AML-193 (cell line): ENCODE data around the gene IGFBP5.

Source experiments
- DNase-seq, 2 experiments: peaks; one replicate each; lab custom pipeline; 2025; lab: John Stamatoyannopoulos, UW

IGFBP5 gene

DNA sequence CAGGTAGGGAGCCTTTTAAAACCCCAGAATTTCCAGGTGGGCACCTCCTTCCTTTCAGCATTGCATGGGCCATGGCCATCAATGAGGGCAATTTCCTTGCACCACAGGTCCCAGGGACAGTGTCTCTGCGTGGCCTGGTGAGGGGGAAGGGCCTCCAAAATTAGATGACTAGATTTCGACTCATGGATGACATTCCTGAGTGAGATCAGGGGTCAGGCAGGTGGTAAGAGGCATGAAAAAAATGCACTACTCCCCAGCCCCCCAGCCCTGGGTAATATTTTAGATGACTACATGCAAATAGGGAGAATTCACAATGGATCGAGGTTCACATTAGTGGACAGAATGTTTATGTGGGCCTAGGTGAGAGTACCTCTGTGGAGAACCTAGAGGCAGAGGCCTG is 19.0 kb upstream of the IGFBP5 start:
- DNase-seq, result no peak

DNA sequence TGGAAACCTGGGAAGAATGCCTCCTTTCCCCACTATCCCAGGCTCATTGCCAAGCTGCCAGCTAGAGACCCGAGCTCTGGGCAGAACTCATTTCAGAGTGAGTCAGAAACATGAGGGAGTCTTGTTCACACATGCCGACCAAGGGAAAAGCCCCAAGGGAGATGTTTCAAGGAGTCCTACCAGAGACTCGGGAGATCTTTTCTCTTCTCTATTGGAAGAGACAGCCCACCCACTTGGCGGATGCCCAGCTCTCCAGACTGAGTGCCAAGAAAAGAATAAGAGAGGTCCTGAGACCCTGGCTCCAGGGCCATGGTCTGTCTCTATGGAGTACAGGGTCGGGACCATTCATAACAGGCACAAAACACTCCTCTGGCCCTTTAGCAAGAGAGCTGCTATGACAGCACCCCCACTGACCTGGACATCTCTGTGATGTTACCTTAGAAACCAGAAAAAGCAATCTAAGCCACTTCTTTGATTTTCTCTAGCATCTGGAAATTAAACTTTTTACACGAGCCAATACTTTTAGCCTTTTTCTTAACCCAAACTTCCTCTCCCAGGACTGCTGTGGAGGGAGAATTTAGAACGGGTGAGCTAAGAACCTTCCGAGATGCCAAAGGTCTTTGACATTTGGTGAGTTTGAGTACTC is 18.5 kb upstream of the IGFBP5 start:
- DNase-seq, result no peak

DNA sequence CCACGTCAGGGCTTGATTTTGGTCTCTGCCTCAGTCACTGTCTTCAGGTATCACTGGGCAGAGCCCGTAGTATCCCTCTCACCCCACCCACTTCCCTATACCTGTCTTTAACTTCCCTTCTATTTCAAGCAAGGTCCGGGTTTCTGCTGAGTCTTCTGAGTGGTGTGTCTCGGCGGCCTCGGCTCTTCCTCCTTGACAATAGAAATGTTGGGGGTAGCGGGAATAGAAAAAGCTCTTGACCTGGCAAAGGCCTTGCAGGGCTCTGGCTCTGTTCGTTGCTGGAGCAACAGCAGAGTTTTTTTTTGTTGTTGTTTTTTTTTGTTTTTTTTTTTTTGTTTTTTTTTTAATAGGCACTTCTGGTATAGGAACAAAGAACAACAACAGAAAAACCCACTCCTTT is 16.0 kb upstream of the IGFBP5 start:
- DNase-seq, result no peak

DNA sequence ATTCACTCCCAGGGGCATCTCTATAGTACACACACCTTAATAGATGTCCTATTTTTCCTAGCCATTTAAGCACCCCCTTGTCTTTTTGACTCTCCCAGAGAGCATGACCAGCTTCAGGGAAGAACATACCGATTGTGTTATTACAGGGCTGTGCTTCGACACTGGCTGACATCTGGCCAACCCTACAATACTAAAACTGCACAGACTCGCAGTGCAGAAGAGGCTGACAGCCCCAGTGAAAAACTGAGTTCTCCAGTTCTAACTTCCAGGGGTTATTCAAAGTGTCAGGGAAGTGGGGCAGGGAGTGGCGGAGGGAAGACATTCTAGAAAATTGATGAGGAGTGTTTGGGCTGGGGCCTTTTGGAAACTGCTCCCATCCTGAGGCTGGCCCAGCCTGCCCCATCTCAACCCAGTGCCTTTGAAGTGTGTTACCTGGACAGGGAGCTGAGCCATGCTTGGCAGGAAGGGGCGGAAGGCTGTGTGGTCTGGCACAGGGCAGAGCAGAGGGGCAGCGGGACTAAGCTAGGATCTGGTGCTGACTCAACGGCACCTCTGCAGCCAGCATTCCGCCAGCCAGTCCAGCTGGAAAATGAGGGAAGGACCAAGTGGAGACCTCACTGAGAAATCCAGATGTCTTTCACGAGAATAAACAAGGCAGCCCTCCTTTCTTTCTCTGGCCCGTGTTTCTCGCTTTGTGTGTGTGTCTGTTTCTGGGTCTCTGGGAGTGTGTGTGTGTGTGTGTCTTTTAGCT is 15.4 kb upstream of the IGFBP5 start:
- no peak for DNase-seq

DNA sequence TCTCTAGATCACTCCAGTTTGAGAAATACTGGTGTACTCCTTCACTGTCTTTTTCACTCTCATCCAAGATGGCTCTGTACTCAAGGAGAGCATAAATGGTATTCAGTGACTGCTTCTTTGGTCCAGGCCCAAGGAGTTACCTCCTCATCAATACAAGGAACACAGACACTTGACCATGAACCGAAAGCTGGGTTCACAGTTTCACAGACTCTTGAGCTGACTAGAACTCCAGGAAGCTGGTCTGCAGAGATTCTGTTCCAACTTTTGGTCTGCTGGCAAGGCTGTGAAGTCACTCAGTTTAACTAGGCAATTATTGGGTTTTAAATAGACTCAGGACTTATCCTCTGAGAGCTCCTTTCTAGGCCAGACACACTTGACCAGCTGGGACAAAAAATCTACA is 7.4 kb upstream of the IGFBP5 start:
- no peak for DNase-seq

DNA sequence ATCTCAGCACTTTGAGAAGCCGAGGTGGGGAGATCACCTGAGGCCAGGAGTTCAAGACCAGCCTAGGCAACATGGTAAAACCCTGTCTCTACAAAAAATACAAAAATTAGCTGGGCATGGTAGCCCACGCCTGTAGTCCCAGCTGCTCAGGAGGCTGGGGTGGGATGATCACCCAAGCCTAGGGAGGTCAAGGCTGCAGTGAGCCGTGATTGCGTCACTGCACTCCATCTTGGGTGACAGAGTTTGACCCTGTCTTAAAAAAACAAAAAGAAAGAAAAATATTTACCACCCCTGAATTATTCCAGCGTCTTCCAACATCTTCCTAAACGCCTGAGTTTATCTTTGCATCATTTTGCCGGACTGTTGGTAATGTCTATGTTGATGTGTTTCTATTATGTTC is 6.2 kb upstream of the IGFBP5 start:
- DNase-seq, result no peak

DNA sequence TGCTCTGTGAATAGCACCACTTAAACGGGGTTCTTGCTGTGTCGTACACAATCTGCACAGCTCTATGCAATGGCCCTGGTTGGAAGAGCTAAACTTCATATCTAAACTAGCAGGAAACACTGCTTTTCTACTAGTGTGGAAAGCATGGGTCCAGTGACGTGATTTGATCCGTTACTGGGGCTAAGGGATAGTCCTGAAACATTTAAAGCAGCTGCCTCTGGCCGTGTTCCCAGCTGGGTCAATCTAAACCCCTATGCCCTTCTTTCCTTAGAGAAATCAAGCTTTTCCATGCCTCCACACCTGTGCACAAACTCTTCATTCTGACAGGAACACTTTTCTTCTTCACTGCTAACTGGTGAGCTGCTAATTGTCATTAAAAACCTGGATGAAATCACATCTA is 5.4 kb upstream of the IGFBP5 start:
- DNase-seq, result no peak

DNA sequence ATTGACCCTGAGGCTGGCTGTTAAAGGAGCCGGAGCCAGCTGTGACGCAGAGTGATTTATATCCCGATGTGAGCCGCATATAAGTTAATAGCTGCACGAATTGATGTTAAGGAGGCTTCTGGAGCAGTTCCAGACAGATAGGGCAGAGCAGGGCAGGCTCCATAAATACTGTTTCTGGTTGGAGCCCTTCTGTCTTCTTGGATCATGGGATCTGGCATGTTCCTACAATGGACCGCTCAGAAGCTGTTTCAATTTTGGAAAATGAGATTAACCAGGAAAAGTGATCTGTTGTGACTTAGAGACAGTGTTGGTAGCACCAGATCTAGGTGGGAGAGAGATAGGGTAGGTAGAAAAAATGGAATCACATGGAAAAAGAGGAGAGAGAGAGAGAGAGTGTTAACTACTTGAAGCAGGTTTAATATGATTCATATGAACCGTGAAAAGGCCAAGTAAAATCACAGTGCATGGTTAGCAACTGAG is 4.8 kb upstream of the IGFBP5 start:
- no peak for DNase-seq

DNA sequence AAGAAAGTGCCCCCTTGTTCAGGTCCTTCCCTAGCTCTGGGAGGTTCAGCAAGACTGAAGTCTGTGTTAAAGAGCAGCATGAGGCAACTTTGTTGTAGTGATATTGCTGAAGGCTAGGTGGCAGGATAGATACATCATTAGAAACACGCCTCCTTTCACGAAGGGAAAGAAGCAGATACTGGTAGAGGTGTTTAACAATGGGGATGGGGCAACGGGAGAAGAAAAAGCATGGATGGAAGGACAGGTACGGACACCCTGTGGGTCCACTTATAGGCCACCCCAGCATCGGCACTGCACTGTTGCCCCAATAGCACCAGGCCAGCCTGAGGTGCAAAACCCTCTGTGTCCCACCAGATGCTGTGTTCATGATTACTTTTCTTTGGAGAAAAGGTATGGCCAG is 3.5 kb upstream of the IGFBP5 start:
- DNase-seq, result peak; percentile 45 to 68

DNA sequence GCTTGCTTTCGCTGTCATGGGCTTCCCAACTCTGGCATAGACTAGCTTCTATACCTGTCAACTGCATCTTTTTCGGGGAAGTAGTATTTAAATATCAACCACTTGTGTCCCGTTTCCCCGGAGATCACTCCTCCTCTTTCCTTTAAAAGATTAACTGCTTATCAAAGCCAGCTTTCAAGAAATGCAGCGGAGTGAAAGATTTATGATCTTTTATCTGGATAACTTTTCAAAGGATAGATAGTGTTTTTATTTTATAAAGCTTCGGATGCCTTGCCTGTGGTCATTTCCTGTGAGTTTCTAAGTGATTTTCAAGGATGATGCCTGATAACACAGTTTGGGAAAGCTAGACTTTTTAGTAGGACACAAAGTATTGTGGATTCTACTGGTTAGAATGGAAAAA is 2.9 kb upstream of the IGFBP5 start:
- no peak for DNase-seq

DNA sequence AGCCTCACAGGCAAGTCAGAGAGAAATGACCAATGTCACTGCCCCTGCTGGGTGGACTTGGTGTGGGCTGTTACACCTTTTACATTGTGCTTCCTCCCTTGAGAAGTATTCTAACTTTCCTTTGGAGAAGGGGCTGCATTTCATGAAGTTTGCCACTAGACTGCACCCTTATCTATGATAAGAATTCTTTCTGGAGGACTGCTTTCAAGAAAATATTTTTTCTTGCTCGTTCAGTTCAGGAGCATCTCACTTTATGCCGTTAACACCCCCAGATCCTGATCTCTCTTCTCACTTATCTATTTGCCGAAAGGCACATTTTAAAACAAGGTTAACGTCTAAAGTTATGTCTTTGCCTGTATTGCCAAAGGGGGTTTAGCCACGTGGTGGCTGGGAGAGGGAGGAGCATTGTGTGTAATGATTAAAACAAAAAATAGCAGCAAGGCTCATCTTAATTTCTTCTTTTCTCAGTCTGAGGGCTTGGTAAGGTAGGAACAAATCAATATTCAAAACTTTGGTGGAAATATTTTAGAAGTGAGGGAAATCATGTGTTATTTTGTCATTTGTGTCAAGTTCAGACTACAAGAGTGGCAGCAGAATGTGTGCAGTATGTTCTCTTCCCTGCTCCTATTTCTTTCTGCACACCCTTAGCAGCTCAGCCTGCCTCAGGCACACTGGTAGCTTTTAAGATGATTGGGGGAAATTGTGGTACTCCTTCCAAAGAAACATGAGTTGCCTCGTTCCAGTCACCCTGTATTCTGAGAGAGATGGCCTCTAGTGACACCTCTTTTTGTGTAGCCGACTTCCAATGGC is 1.6 kb upstream of the IGFBP5 start:
- peak; percentile 18 to 25 for DNase-seq

DNA sequence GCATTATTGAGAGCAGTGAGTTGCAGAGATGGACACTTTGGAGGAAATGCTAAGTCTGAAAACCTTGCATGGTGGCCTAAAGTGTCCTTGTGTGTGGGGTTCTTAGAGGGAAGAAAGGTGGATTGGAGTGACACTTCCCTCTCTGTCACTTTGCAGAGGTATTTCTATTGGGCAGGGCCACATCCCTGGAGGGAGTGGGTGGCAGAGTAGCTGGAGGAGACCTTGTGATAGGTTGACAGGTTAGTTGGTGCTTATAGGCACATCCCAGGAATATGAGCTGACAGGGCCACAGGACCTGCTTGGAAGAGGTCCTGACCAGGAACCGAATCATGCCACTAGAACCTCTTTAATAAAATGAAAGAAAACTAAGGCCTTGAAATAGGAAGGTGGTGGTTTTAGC is 972 bp upstream of the IGFBP5 start:
- DNase-seq, result no peak

DNA sequence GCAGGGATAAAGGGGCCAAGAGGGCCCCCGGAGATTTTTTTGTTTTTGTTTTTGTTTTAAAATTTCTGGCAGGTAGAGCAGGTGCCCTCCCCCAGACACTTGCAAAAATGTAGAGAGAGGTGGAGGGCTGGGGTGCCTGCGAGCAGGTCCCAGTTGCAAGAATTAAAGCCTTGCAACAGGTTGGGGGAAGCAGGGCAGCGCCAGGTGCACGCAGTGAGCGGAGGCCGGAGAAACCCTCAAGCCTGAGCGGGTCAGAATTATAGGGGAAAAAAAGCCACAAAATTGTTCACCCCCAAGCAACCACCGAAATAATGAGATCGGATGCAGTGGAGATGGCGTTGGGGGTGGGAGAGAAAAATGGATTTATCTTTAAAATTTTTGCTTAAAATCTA is 527 bp downstream of the IGFBP5 start:
- DNase-seq, result no peak

DNA sequence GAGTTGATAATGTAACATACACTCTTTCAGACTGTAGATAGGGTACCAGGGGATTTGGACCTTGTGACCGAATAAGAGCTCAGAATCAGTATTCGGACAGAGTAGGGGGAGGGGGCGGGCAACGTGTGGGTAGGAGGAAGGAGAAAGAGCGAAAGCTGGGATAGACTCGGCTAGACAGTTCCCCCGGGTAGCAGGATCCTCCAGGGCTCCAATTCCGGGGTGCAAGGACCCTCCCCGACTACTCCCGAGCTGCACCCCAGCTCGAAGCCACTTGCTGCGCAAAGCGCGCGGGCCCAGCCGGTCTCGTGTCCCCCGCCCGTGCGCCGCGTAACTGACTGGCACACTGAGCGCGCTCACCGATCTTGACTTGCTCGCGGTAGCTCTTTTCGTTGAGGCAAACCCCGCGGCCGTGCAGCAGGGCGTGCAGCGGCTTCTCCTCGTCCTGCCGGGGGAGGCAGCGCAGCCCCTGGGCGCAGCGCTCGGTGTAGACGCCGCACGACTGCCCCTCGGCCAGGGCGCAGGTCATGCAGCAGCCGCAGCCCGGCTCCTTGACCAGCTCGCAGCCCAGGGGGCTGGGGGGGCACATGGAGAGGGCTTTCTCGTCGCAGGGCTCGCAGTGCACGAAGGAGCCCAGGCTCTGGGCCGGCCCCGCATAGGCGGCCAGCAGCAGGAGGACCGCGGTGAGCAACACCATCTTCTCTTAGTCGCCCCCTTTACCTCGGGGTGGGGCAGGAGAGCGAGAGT is 1.1 kb downstream of the IGFBP5 start:
- no peak for DNase-seq

DNA sequence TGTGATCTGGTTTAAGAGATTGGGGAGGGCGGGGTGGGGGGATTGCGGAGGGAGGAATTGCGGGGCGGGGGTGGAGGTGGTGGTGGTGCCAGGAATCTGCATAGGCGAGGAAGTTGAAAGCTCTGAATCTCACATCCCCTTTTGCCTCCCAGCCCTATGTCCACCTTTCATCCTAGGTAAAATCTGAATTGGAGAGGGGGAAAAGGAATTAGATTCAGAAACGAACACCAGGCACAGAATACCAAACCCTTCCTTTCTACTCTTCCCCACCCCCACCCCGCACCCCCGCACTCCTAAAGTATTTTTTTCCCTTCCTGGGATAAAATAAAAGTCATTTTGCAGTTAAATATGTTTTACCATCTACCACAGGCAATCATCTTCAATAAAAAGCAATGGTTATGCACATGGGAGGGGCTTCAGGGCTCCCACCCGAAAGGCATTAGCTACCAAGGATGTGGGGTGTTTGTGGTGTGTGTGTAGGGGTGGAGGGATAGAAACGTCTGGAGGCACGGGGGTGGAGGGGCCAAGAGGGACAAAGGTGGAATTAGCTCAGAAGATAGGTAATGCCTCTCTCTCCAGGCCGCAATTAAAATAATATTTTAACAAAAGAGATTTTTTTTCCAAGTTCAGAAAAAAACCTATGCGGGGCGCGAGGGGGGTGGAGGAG is 1.8 kb downstream of the IGFBP5 start:
- DNase-seq, result no peak

DNA sequence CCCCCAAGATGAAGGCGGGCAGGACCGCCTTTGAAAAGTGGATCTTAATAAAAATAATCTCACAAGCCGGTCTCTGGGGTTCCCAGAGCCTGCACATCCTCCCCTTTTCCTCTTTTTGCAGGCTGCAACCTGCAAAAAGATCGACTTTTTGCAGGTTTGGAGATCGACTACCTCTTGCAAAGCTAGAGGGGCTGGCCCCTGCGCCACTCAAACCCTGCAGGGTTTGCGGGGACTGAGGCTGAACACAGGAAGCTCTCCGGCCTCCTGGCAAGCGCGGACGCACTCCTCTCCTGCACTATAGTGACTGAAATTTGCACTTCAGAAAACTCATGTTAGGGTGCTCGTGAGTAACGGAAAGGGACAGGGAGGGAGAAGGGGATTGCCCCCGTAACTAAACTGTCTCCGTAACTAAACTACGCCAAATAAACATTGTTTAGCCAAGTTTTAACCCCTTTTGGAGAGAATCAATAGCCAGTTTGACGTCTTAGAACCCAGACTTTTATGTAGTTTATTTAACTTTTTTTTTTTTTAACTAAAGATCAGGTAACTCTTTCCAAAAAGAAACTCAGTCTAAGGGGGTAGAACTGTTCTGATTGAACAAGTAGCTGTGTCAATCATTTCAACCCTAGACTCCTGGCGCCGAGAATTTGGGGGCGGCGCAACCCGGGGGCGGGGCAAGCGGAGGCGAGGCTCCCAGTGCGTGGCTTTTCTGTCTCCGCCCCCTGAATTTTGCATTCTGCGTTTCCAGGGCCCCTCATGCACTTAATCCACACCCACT is 2.5 kb downstream of the IGFBP5 start:
- DNase-seq, result no peak

DNA sequence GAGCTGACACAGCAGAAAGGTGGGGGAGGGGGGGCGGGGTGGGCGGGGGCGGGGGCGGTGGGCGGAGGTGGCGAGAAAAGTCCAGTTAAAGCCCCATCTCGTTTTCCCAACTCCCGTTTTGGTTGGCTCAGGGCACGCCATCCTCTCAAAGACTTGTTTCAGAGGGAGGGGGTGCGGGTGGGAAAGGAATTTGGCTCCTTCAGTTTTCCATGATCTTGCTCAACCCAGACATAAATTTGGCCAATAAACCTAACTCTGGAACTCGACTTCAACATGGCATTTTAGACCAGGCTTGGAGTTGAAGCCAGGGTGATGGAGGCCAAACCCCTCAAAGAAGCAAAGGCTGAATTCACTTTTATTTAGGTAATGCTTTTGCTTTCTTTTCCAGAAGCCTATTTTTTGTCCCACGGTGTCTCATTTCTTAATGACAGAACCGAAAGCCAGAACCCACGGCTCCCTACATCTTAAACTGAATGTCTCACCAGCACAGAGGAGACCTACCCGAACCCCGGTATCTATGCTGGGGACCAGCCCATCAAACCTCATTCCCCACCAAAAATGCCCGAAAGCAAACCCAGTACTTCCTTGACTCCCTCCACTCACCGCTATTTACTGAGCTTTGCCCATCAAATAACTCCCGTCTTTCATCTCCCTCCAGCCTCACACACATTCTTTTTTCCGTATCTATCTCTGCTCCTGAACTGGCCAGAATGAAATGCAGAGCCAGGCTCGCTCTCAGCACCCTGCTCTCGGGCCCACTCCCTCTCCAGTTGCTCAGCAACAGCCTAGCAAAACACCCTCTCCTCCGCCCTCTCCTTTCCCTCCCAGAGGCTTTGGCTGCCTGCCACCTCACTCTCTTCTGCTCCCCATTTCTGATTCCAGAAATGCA is 4.3 kb downstream of the IGFBP5 start:
- DNase-seq, result no peak

DNA sequence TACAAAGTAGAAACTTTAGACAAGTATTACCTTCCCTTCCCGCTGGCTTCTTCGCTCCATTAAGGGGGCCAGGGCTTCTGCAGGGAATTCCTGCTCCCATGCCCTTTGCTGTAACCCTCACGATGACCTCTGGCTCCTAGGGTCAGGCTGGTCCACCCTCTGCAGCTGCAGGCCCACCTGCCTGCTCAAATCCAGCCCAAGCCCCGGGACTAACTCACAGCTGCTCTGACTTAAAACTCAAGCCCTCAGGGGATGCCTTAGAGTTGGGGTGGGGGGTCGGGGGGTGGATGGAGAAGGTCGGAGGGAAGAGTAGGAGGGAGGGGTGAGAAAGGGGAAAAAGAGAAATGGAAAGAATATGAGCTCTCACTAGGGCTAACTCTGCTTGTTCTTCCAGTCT is 4.9 kb downstream of the IGFBP5 start:
- DNase-seq, result no peak

DNA sequence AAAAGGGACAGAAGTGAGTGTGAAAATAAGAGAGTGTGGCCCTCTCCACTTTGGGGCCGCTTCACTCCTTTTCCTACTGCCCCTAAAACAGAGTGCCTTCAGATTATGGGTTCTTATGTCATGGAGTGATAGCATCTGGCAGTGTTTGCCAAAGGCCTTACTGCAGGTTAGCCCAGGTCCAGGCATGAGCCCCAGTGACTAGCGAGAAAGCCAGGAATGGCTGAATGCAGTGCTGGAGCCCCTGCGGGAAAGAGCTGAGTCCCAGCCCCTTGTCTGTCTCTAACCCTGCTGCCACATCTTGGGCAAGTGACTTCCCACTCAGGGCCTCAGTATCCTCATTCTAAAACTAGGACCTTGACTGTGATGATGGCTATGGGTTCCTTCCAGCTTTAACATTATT is 6.0 kb downstream of the IGFBP5 start:
- no peak for DNase-seq
